SK-N-SH treated with all-trans-retinoic acid at 6 μM for 48 hours (cell line): ENCODE measurements around the gene MTMR3.

Experiments
- CSRNP3 ChIP-seq: fragments of 250-450 bp; sonication (Bioruptor Pico); IDR thresholded peaks from 2 replicates; pipeline ENCODE4 v1.5.1; 2021; ENCODE audit warnings: mild to moderate bottlenecking, moderate library complexity
- PATZ1 ChIP-seq: fragments of 250-450 bp; sonication (Bioruptor Pico); IDR thresholded peaks from 2 replicates; pipeline ENCODE4 v1.8.0; 2020; ENCODE audit warnings: mild to moderate bottlenecking, moderate library complexity, borderline replicate concordance
- POU6F1 ChIP-seq: fragments of 250-450 bp; sonication (Bioruptor Pico); IDR thresholded peaks from 2 replicates; pipeline ENCODE4 v1.8.0; 2021; ENCODE audit warnings: low read depth, mild to moderate bottlenecking, moderate library complexity, borderline replicate concordance
- RARB ChIP-seq: fragments of 250-450 bp; sonication (Bioruptor Pico); IDR thresholded peaks from 2 replicates; pipeline ENCODE4 v1.8.0; 2021; ENCODE audit warnings: mild to moderate bottlenecking, moderate library complexity
- ZNF8 ChIP-seq: fragments of 450-650 bp; formaldehyde crosslinking; IDR thresholded peaks from 2 replicates; pipeline ENCODE4 v1.5.0; 2020; ENCODE audit warnings: mild to moderate bottlenecking, moderate library complexity

- TF ChIP-seq ZNF8 (CRISPR knock-in tag): no peak
- TF ChIP-seq CSRNP3 (CRISPR knock-in tag): no peak
- TF ChIP-seq RARB: no peak
- TF ChIP-seq PATZ1 (CRISPR knock-in tag): no peak
- no peak for TF ChIP-seq POU6F1 (CRISPR knock-in tag)
These were observed 57.6 kb downstream of the MTMR3 start for GRCh38 chr22:29940526-29940925.
